Epithelial cell of esophagus (primary cell): ENCODE data around the gene ISYNA1.

Source experiments
- DNase-seq: peaks from one replicate; pipeline ENCODE4 v3.0.0; 2010; ENCODE audit warnings: low read depth
- H3K4me3 ChIP-seq: 2 replicates; pipeline ENCODE4 v1.5.1; 2011; ENCODE audit warnings: mild to moderate bottlenecking, low read length, control low read depth
- CTCF ChIP-seq: IDR thresholded peaks from 2 replicates; pipeline ENCODE4 v1.5.1; 2011; ENCODE audit warnings: low read depth, mild to moderate bottlenecking, low read length, control low read depth, inconsistent platforms; ENCODE audit not compliant: insufficient read depth; ENCODE audit errors: missing control alignments

Gene ISYNA1

GRCh38 chr19:18431351-18432197 lies 6.4 kb downstream of the ISYNA1 start:
- TF ChIP-seq CTCF = no peak
- DNase-seq = no peak
- H3K4me3 ChIP-seq = no peak overlapping the region

GRCh38 chr19:18430417-18431144 lies 7.4 kb downstream of the ISYNA1 start:
- no peak overlapping the region for H3K4me3 ChIP-seq
- TF ChIP-seq CTCF = no peak
- no peak for DNase-seq

- H3K4me3 ChIP-seq = no peak overlapping the region
- no peak for DNase-seq
Measured at GRCh38 chr19:18429717-18430416, 8.1 kb downstream of the ISYNA1 start.

GRCh38 chr19:18428787-18429674 lies 8.9 kb downstream of the ISYNA1 start:
- H3K4me3 ChIP-seq = no peak overlapping the region
- peak; percentile 48 for DNase-seq
- no peak for TF ChIP-seq CTCF

More at GRCh38 chr19:18429717-18430416, 8.1 kb downstream of the ISYNA1 start:
- no peak for TF ChIP-seq CTCF

GRCh38 chr19:18428173-18428786 lies 9.7 kb downstream of the ISYNA1 start:
- TF ChIP-seq CTCF = no peak
- DNase-seq = no peak
- H3K4me3 ChIP-seq = no peak overlapping the region

GRCh38 chr19:18427743-18428113 lies 10.2 kb downstream of the ISYNA1 start:
- no peak overlapping the region for H3K4me3 ChIP-seq
- no peak for TF ChIP-seq CTCF
- DNase-seq = no peak
